IMR-90 (cell line): Measurements from ENCODE around the gene BCL2. TPM values are rescaled to one million over a fixed set of nuclear protein-coding genes. Genes with fewer than 3 reads are reported as not detected.

ENCODE experiments used
- ATAC-seq: fragments of 200-7000 bp; cut with Tn5 transposase; 2 replicates; pipeline ENCODE4 v1.9.1; 2020; ENCODE audit warnings: low read depth, mild to moderate bottlenecking, moderate library complexity
- BruUV-seq: library from RNA; stranded (reverse); fragments of 400-500 nt; replicated peaks from 2 replicates; lab custom pipeline; 2021; lab: Mats Ljungman, UMichigan
- CTCF ChIA-PET: fragments of 300-600 bp; formaldehyde crosslinking; extraction: SDS; loops from one replicate; lab custom pipeline; 2021; ENCODE audit warnings: antibody characterized with exemption; lab: Yijun Ruan, JAX
- POLR2A ChIA-PET: fragments of 300-600 bp; sonication (Branson Sonifier 250); formaldehyde crosslinking; loops from one replicate; lab custom pipeline; 2022; ENCODE audit warnings: antibody characterized with exemption; ENCODE audit not compliant: unreplicated experiment; lab: Charles Lee
- DNase-seq: peaks from one replicate; pipeline ENCODE4 v3.0.0; 2013
- H2AFZ ChIP-seq: replicated peaks from 2 replicates; pipeline ENCODE3; 2013; ENCODE audit warnings: low read length, mild to moderate bottlenecking; ENCODE audit not compliant: poor library complexity
- H2AK5ac ChIP-seq: 2 replicates; pipeline ENCODE4 v1.6.1; 2013; ENCODE audit warnings: low read depth, low read length, inconsistent platforms
- H2AK9ac ChIP-seq: replicated peaks from 2 replicates; pipeline ENCODE3; 2013; ENCODE audit warnings: mild to moderate bottlenecking, low read depth, low read length, moderate library complexity; ENCODE audit not compliant: poor library complexity
- H2BK120ac ChIP-seq: 2 replicates; pipeline ENCODE4 v1.6.1; 2013; ENCODE audit warnings: low read depth, low read length, inconsistent platforms
- H2BK15ac ChIP-seq: 3 replicates; pipeline ENCODE4 v1.6.1; 2013; ENCODE audit warnings: low read depth, low read length, inconsistent platforms
- H2BK20ac ChIP-seq: 2 replicates; pipeline ENCODE4 v1.6.1; 2013; ENCODE audit warnings: low read depth, mild to moderate bottlenecking, inconsistent platforms, low read length, moderate library complexity
- H2BK5ac ChIP-seq: 2 replicates; pipeline ENCODE4 v1.6.1; 2013; ENCODE audit warnings: mild to moderate bottlenecking, low read depth, low read length, inconsistent platforms; ENCODE audit not compliant: poor library complexity, severe bottlenecking
- H3K14ac ChIP-seq: replicated peaks from 2 replicates; pipeline ENCODE4 v1.6.1; 2013; ENCODE audit warnings: low read depth, low read length, inconsistent platforms
- H3K18ac ChIP-seq: 2 replicates; pipeline ENCODE4 v1.6.1; 2013; ENCODE audit warnings: low read depth, low read length, control low read depth
- H3K23ac ChIP-seq: 2 replicates; pipeline ENCODE4 v1.6.1; 2013; ENCODE audit warnings: low read depth, low read length, inconsistent platforms
- H3K27ac ChIP-seq: 2 replicates; pipeline ENCODE4 v1.5.1; 2013; ENCODE audit warnings: mild to moderate bottlenecking, control low read depth, low read length; ENCODE audit not compliant: insufficient read depth
- H3K27me3 ChIP-seq: 2 replicates; pipeline ENCODE4 v1.6.1; 2013; ENCODE audit warnings: low read length; ENCODE audit not compliant: control insufficient read depth, insufficient read depth
- H3K36me3 ChIP-seq: 2 replicates; pipeline ENCODE4 v1.6.1; 2013; ENCODE audit warnings: low read length, mixed read lengths; ENCODE audit not compliant: control insufficient read depth, insufficient read depth
- H3K4ac ChIP-seq: 2 replicates; pipeline ENCODE4 v1.6.1; 2013; ENCODE audit warnings: low read depth, low read length, inconsistent platforms
- H3K4me1 ChIP-seq: 2 replicates; pipeline ENCODE4 v1.6.1; 2013; ENCODE audit warnings: low read length, mixed read lengths; ENCODE audit not compliant: control insufficient read depth, insufficient read depth
- H3K4me2 ChIP-seq: 2 replicates; pipeline ENCODE4 v1.6.1; 2013; ENCODE audit warnings: low read depth, mild to moderate bottlenecking, control low read depth, low read length, moderate library complexity
- H3K4me3 ChIP-seq: 2 replicates; pipeline ENCODE4 v1.5.1; 2013; ENCODE audit warnings: low read depth, mild to moderate bottlenecking, control low read depth, low read length, moderate library complexity; ENCODE audit not compliant: insufficient read depth
- H3K56ac ChIP-seq: 2 replicates; pipeline ENCODE4 v1.6.1; 2013; ENCODE audit warnings: low read length, inconsistent platforms; ENCODE audit not compliant: insufficient read depth; ENCODE audit errors: extremely low read depth
- H3K79me1 ChIP-seq, 2 experiments: 2 replicates each; pipeline ENCODE4 v1.6.1; 2013; ENCODE audit warnings: low read length in 2 of 2, inconsistent platforms in 1 of 2, low read depth in 1 of 2
- H3K9ac ChIP-seq: 2 replicates; pipeline ENCODE4 v1.6.1; 2013; ENCODE audit warnings: low read depth, low read length, control low read depth
- H3K9me1 ChIP-seq: 2 replicates; pipeline ENCODE4 v1.6.1; 2013; ENCODE audit warnings: low read length, inconsistent platforms; ENCODE audit not compliant: insufficient read depth
- H3K9me3 ChIP-seq: 2 replicates; pipeline ENCODE4 v1.6.1; 2013; ENCODE audit warnings: low read length; ENCODE audit not compliant: control insufficient read depth, insufficient read depth
- H4K20me1 ChIP-seq: 2 replicates; pipeline ENCODE4 v1.6.1; 2013; ENCODE audit warnings: low read length, inconsistent platforms; ENCODE audit not compliant: insufficient read depth
- H4K5ac ChIP-seq: 2 replicates; pipeline ENCODE4 v1.6.1; 2013; ENCODE audit warnings: mild to moderate bottlenecking, low read depth, low read length, control low read depth
- H4K8ac ChIP-seq, 2 experiments: 2 replicates each; pipeline ENCODE4 v1.6.1; 2013; ENCODE audit warnings: low read depth in 2 of 2, low read length in 2 of 2, control low read depth in 1 of 2, inconsistent platforms in 1 of 2
- H4K91ac ChIP-seq: 2 replicates; pipeline ENCODE4 v1.6.1; 2013; ENCODE audit warnings: low read depth, low read length, inconsistent platforms; ENCODE audit not compliant: insufficient read depth
- BHLHE40 ChIP-seq: fragments of 150-350 bp; IDR thresholded peaks from 2 replicates; pipeline ENCODE4 v1.6.1; 2016; ENCODE audit warnings: mild to moderate bottlenecking, low read depth, low read length
- CEBPB ChIP-seq: IDR thresholded peaks from 2 replicates; pipeline ENCODE4 v1.6.1; 2012; ENCODE audit warnings: low read depth, low read length, improper control_type of control experiment
- MAFK ChIP-seq: IDR thresholded peaks from 2 replicates; pipeline ENCODE4 v1.6.1; 2012; ENCODE audit warnings: low read depth, low read length, improper control_type of control experiment
- MAZ ChIP-seq: IDR thresholded peaks from 2 replicates; pipeline ENCODE4 v1.6.1; 2012; ENCODE audit warnings: low read depth, mild to moderate bottlenecking, low read length, improper control_type of control experiment, moderate library complexity, borderline replicate concordance
- POLR2A ChIP-seq: IDR thresholded peaks from 2 replicates; pipeline ENCODE4 v1.6.1; 2012; ENCODE audit warnings: mild to moderate bottlenecking, low read depth, low read length
- RAD21 ChIP-seq: IDR thresholded peaks from 2 replicates; pipeline ENCODE4 v1.6.1; 2012; ENCODE audit warnings: low read length, improper control_type of control experiment
- RCOR1 ChIP-seq: IDR thresholded peaks from 2 replicates; pipeline ENCODE4 v1.6.1; 2012; ENCODE audit warnings: mild to moderate bottlenecking, low read length, improper control_type of control experiment; ENCODE audit not compliant: insufficient replicate concordance
- RFX5 ChIP-seq: IDR thresholded peaks from 2 replicates; pipeline ENCODE4 v1.8.0; 2012; ENCODE audit warnings: low read depth, mild to moderate bottlenecking, low read length, moderate library complexity
- WGBS, 2 experiments: methylation state at CpG; one replicate each; pipeline versions ENCODE4 v1.1.5 to v1.1.7; 2013; ENCODE audit warnings: missing lambda C conversion rate in 2 of 2; ENCODE audit not compliant: insufficient read length in 1 of 2; ENCODE audit errors: extremely low coverage in 2 of 2; 5-methylcytosine and 5-hydroxymethylcytosine counted together
- dilution Hi-C: fragments of 300-500 bp; cut with HindIII; formaldehyde crosslinking; loops from one replicate; pipeline ENCODE4 v1.14.3; 2018; ENCODE audit warnings: low sequenced_read_pairs; ENCODE audit not compliant: unreplicated experiment
- in situ Hi-C: fragments of 300-500 bp; cut with MboI; formaldehyde crosslinking; loops from 3 replicates; pipeline ENCODE4 v1.14.3; 2019; ENCODE audit warnings: low sequenced_read_pairs, inconsistent platforms, mixed read lengths
- intact Hi-C: fragments of 100-400 bp; cut with micrococcal nuclease; formaldehyde crosslinking; loops from 2 replicates; pipeline ENCODE4 v1.10.0; 2022
- polyA plus RNA-seq, 3 experiments: library from polyadenylated mRNA; depleted of rRNA; stranded (reverse); fragments of >200 nt; gene quantifications; 2 replicates each; pipeline ENCODE4 v1.2.3, GENCODE V29; 2012; ENCODE audit warnings: low replicate concordance in 1 of 3
- total RNA-seq: library from RNA; depleted of rRNA; stranded (reverse); fragments of >200 nt; gene quantifications from 2 replicates; pipeline ENCODE4 v1.2.3, GENCODE V29; 2012
- TF ChIP-seq, protein P1 (sequence below): fragments of 150-350 bp; IDR thresholded peaks from 2 replicates; pipeline ENCODE4 v1.6.1; 2017; ENCODE audit warnings: mild to moderate bottlenecking, antibody characterized with exemption, low read length, low read depth
- TF ChIP-seq, protein P2 (sequence below): conservative IDR thresholded peaks from 2 replicates; pipeline ENCODE4 v1.5.1; 2012; ENCODE audit warnings: mild to moderate bottlenecking, low read depth, low read length, improper control_type of control experiment
- TF ChIP-seq, protein P3 (sequence below): fragments of 150-350 bp; IDR thresholded peaks from 2 replicates; pipeline ENCODE4 v1.6.1; 2016; ENCODE audit warnings: low read depth, mild to moderate bottlenecking, low read length, moderate library complexity, borderline replicate concordance

The BCL2 gene
- total and polyA plus RNA-seq, 2 of the 4 experiments (the other 2 are of a cell fraction), result 0.24 to 0.54 TPM

DNA sequence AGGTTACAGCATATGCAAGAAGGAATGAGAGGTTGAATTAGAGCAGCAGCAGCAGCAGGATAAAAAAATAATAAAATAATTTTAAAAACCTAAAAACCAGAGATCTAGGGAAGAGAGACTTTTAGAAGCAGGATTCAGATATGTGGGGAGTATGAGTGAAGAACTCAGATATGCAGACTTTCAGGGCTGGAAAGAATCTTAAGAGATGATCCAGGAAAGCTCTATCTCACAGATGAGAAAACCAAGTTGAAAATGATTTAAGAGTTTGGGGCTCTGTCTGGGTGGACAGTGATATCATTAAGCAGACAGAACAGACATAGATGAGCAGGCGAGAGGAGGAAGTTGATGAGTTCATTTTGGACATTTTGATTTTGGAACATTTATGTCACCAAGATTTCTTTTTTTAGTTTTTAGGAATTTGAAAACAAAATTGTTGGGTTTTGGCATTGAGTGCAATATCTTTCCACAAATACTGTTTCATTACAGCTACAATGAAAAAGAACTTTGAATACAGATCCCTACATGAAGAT lies 31.8 kb downstream of the BCL2 start:
- no peaks in the 10 kb centered on the region for H3K9me3 ChIP-seq
- DNase-seq (no peak), ATAC-seq (no peak)
- no peak overlapping the region for H4K5ac ChIP-seq
- no peaks in the 10 kb centered on the region for H3K4me1 ChIP-seq
- H2BK120ac ChIP-seq, result no peak overlapping the region
- ChIA-PET POLR2A (no interaction called here), CTCF (interaction anchor here (0.7 kb wide), 1 partner anchor 55 kb away, joined by 3 read pairs; no protein-coding TSS in a partner anchor)
- dilution Hi-C loops, result no loop called here
- H2AK5ac ChIP-seq, result no peak overlapping the region
- H3K4ac ChIP-seq, result no peak overlapping the region
- no peak overlapping the region for H3K27ac ChIP-seq
- no peaks in the 10 kb centered on the region for H3K79me1 ChIP-seq
- in situ Hi-C loops, result no loop called here
- no peak overlapping the region for H3K23ac ChIP-seq
- no peak overlapping the region for H2BK5ac ChIP-seq
- H3K4me2 ChIP-seq, result no peak overlapping the region
- H4K91ac ChIP-seq, result no peak overlapping the region
- H3K14ac ChIP-seq, result no peak overlapping the region
- H3K9me1 ChIP-seq, result no peaks in the 10 kb centered on the region
- TF ChIP-seq RCOR1 (no peak), RAD21 (no peak), MAFK (no peak), MAZ (no peak), BHLHE40 (no peak), RFX5 (no peak), POLR2A (no peak), CEBPB (no peak)
- TF ChIP-seq, protein P1, sequence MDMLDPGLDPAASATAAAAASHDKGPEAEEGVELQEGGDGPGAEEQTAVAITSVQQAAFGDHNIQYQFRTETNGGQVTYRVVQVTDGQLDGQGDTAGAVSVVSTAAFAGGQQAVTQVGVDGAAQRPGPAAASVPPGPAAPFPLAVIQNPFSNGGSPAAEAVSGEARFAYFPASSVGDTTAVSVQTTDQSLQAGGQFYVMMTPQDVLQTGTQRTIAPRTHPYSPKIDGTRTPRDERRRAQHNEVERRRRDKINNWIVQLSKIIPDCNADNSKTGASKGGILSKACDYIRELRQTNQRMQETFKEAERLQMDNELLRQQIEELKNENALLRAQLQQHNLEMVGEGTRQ, result no peak
- TF ChIP-seq, protein P2, sequence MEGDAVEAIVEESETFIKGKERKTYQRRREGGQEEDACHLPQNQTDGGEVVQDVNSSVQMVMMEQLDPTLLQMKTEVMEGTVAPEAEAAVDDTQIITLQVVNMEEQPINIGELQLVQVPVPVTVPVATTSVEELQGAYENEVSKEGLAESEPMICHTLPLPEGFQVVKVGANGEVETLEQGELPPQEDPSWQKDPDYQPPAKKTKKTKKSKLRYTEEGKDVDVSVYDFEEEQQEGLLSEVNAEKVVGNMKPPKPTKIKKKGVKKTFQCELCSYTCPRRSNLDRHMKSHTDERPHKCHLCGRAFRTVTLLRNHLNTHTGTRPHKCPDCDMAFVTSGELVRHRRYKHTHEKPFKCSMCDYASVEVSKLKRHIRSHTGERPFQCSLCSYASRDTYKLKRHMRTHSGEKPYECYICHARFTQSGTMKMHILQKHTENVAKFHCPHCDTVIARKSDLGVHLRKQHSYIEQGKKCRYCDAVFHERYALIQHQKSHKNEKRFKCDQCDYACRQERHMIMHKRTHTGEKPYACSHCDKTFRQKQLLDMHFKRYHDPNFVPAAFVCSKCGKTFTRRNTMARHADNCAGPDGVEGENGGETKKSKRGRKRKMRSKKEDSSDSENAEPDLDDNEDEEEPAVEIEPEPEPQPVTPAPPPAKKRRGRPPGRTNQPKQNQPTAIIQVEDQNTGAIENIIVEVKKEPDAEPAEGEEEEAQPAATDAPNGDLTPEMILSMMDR, result no peak
- TF ChIP-seq, protein P3, sequence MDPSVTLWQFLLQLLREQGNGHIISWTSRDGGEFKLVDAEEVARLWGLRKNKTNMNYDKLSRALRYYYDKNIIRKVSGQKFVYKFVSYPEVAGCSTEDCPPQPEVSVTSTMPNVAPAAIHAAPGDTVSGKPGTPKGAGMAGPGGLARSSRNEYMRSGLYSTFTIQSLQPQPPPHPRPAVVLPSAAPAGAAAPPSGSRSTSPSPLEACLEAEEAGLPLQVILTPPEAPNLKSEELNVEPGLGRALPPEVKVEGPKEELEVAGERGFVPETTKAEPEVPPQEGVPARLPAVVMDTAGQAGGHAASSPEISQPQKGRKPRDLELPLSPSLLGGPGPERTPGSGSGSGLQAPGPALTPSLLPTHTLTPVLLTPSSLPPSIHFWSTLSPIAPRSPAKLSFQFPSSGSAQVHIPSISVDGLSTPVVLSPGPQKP, result no peak
- no peak overlapping the region for H4K8ac ChIP-seq
- no peak overlapping the region for H2BK20ac ChIP-seq
- no peaks in the 10 kb centered on the region for H4K20me1 ChIP-seq
- WGBS, 2 experiments, result no CpG with 5 or more reads among the region's 1 CpG
- intact Hi-C loops, result no loop called here
- H3K36me3 ChIP-seq, result no peaks in the 10 kb centered on the region
- H3K18ac ChIP-seq, result no peak overlapping the region
- H2AFZ ChIP-seq, result no peak overlapping the region
- peaks cover 1% of the 10 kb centered on the region for H3K27me3 ChIP-seq
- no peak overlapping the region for H2AK9ac ChIP-seq
- H3K9ac ChIP-seq, result no peak overlapping the region
- no peak overlapping the region for H2BK15ac ChIP-seq
- BruUV-seq, result no TSS peak
- no peak overlapping the region for H3K56ac ChIP-seq
- H3K4me3 ChIP-seq, result no peak overlapping the region
